Measurements from ENCODE around the gene CTSS. TPM values are rescaled to one million over a fixed set of nuclear protein-coding genes. Genes with fewer than 3 reads are reported as not detected.

The CTSS gene
- total RNA-seq, 1 experiment from 2014 or later = 0.57 TPM

DNA sequence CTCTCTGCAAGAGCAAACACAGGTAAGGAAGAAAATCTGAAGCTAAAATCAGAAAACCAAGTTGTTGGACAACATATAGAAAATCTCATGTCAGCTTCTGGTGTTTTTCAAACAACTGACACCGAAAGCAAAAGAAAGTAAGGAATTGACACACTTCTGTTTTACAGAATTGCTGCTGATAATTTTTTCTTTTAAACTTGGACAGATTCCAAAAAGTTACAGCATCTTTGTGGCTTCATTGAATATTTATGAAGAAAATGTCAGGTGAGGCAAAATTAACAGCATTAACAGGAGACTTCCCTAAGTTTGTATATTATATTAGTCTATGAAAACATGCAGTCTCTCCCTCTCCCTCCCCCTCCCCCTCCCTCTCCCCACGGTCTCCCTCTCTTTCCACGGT lies 14.9 kb upstream of the CTSS start:
- POLR2A ChIA-PET = no interaction called here
- no peaks in the 10 kb centered on the region for H3K9me3 ChIP-seq (ENCODE audit: control insufficient read depth in 1 of 2, insufficient read depth in 1 of 2, low read depth in 1 of 2, low read length in 2 of 2)
- H3K4me1 ChIP-seq (ENCODE audit: control insufficient read depth in 1 of 2, insufficient read depth in 2 of 2, low read length in 2 of 2) = peaks cover 0 to 4% of the 10 kb centered on the region in 2 experiments; a peak in 2 of 4 replicates
- no peak overlapping the region for H3K9ac ChIP-seq (ENCODE audit: low read length)
- BruUV-seq (replicated peaks) = no TSS peak
- H3K36me3 ChIP-seq (ENCODE audit: control insufficient read depth in 1 of 2, insufficient read depth in 2 of 2, low read length in 2 of 2) = no peaks in the 10 kb centered on the region
- H4K20me1 ChIP-seq (ENCODE audit: insufficient read depth) = no peaks in the 10 kb centered on the region
- DNase-seq (ENCODE audit: low read depth, low spot score) (no peak), ATAC-seq (no peak)
- H3K4me2 ChIP-seq (ENCODE audit: low read length) = no peak overlapping the region
- CTCF ChIA-PET = no interaction called here
- no peak overlapping the region for H2AFZ ChIP-seq (ENCODE audit: low read depth, low read length, poor library complexity, severe bottlenecking)
- H3K9me2 ChIP-seq (ENCODE audit: insufficient read depth) = no peaks in the 10 kb centered on the region
- no peak overlapping the region for H3K4me3 ChIP-seq (replicated peaks in 1 of 2; ENCODE audit: low read depth in 1 of 2, low read length in 2 of 2)
- H3K27me3 ChIP-seq (ENCODE audit: insufficient read depth, low read length) = no peaks in the 10 kb centered on the region
- H3K79me2 ChIP-seq (ENCODE audit: insufficient read depth, low read length) = no peaks in the 10 kb centered on the region
- intact Hi-C loops (cut with micrococcal nuclease) = no loop called here
- RAD21 ChIA-PET (ENCODE audit: low non-redundant PET in 1 of 2, low total read pairs in 2 of 2, uncharacterized antibody in 2 of 2, unreplicated experiment in 2 of 2) = no interaction called here
- TF ChIP-seq EZH2phosphoT487 (IDR thresholded peaks at IDR 0.05; ENCODE audit: borderline replicate concordance) (no peak), POLR2AphosphoS5 (IDR thresholded peaks at IDR 0.05; ENCODE audit: low read depth, low read length) (no peak)
- H3K27ac ChIP-seq (ENCODE audit: low read depth, low read length) = no peak overlapping the region

DNA sequence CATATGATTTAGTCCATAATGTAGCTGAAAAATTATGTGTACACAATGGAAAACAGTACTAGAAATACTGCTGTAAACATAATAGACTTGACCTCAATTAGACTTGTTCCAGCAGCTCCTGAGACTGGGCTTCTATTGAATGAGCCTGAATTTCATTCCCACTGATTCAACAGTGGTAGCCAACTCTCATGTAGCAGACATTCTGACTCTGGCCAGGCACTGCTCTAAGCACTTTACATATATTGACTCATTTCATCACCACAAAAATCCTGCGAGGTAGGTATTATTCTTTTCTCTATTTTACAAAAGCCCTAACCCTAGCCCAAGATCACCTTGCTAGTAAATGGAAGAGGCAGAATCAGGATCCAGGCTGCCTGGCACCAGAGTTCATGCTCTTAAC lies 12.8 kb upstream of the CTSS start:
- H3K9me2 ChIP-seq (ENCODE audit: insufficient read depth) = no peaks in the 10 kb centered on the region
- H3K79me2 ChIP-seq (ENCODE audit: insufficient read depth, low read length) = no peaks in the 10 kb centered on the region
- no peak overlapping the region for H3K27ac ChIP-seq (ENCODE audit: low read depth, low read length)
- H4K20me1 ChIP-seq (ENCODE audit: insufficient read depth) = no peaks in the 10 kb centered on the region
- RAD21 ChIA-PET (ENCODE audit: low non-redundant PET in 1 of 2, low total read pairs in 2 of 2, uncharacterized antibody in 2 of 2, unreplicated experiment in 2 of 2) = no interaction called here
- H3K4me2 ChIP-seq (ENCODE audit: low read length) = no peak overlapping the region
- no peak for ATAC-seq
- POLR2A ChIA-PET = no interaction called here
- H3K27me3 ChIP-seq (ENCODE audit: insufficient read depth, low read length) = no peaks in the 10 kb centered on the region
- CTCF ChIA-PET = interaction anchor here (0.6 kb wide), 1 partner anchor 239 kb away, joined by 3 read pairs; no protein-coding TSS in a partner anchor
- intact Hi-C loops (cut with micrococcal nuclease) = no loop called here
- H3K4me3 ChIP-seq (replicated peaks in 1 of 2; ENCODE audit: low read depth in 1 of 2, low read length in 2 of 2) = no peak overlapping the region
- H3K9me3 ChIP-seq (ENCODE audit: control insufficient read depth in 1 of 2, insufficient read depth in 1 of 2, low read depth in 1 of 2, low read length in 2 of 2) = no peaks in the 10 kb centered on the region
- H2AFZ ChIP-seq (ENCODE audit: low read depth, low read length, poor library complexity, severe bottlenecking) = no peak overlapping the region
- DNase-seq (ENCODE audit: low read depth, low spot score) = no peak
- no peaks in the 10 kb centered on the region for H3K4me1 ChIP-seq (ENCODE audit: control insufficient read depth in 1 of 2, insufficient read depth in 2 of 2, low read length in 2 of 2)
- TF ChIP-seq, protein P1, sequence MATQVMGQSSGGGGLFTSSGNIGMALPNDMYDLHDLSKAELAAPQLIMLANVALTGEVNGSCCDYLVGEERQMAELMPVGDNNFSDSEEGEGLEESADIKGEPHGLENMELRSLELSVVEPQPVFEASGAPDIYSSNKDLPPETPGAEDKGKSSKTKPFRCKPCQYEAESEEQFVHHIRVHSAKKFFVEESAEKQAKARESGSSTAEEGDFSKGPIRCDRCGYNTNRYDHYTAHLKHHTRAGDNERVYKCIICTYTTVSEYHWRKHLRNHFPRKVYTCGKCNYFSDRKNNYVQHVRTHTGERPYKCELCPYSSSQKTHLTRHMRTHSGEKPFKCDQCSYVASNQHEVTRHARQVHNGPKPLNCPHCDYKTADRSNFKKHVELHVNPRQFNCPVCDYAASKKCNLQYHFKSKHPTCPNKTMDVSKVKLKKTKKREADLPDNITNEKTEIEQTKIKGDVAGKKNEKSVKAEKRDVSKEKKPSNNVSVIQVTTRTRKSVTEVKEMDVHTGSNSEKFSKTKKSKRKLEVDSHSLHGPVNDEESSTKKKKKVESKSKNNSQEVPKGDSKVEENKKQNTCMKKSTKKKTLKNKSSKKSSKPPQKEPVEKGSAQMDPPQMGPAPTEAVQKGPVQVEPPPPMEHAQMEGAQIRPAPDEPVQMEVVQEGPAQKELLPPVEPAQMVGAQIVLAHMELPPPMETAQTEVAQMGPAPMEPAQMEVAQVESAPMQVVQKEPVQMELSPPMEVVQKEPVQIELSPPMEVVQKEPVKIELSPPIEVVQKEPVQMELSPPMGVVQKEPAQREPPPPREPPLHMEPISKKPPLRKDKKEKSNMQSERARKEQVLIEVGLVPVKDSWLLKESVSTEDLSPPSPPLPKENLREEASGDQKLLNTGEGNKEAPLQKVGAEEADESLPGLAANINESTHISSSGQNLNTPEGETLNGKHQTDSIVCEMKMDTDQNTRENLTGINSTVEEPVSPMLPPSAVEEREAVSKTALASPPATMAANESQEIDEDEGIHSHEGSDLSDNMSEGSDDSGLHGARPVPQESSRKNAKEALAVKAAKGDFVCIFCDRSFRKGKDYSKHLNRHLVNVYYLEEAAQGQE (IDR thresholded peaks at IDR 0.05; ENCODE audit: low read depth) = no peak
- TF ChIP-seq TCF7L2 (IDR thresholded peaks at IDR 0.05; ENCODE audit: borderline replicate concordance, extremely low read depth, insufficient read depth, insufficient read length) (no peak), ZNF274 (IDR thresholded peaks at IDR 0.05; ENCODE audit: low read depth, low read length) (no peak)
- TF ChIP-seq, protein P2, sequence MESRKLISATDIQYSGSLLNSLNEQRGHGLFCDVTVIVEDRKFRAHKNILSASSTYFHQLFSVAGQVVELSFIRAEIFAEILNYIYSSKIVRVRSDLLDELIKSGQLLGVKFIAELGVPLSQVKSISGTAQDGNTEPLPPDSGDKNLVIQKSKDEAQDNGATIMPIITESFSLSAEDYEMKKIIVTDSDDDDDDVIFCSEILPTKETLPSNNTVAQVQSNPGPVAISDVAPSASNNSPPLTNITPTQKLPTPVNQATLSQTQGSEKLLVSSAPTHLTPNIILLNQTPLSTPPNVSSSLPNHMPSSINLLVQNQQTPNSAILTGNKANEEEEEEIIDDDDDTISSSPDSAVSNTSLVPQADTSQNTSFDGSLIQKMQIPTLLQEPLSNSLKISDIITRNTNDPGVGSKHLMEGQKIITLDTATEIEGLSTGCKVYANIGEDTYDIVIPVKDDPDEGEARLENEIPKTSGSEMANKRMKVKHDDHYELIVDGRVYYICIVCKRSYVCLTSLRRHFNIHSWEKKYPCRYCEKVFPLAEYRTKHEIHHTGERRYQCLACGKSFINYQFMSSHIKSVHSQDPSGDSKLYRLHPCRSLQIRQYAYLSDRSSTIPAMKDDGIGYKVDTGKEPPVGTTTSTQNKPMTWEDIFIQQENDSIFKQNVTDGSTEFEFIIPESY (IDR thresholded peaks at IDR 0.05; ENCODE audit: extremely low read depth, insufficient replicate concordance, low read length) = no peak
- BruUV-seq (replicated peaks) = no TSS peak
- no peak overlapping the region for H3K9ac ChIP-seq (ENCODE audit: low read length)
- H3K36me3 ChIP-seq (ENCODE audit: control insufficient read depth in 1 of 2, insufficient read depth in 2 of 2, low read length in 2 of 2) = no peaks in the 10 kb centered on the region
